GM12865 (cell line): Measurements from ENCODE around the gene TFCP2.

Experiments
- DNase-seq: peaks from one replicate; pipeline ENCODE4 v3.0.0; 2010; ENCODE audit warnings: low read depth
- H3K4me3 ChIP-seq: 2 replicates; pipeline ENCODE4 v1.5.1; 2011; ENCODE audit warnings: mild to moderate bottlenecking, low read depth, low read length, control low read depth
- CTCF ChIP-seq: IDR thresholded peaks from 2 replicates; pipeline ENCODE4 v1.5.1; 2011; ENCODE audit warnings: low read length, control low read depth, low read depth, inconsistent platforms; ENCODE audit not compliant: insufficient read depth; ENCODE audit errors: missing control alignments

TFCP2 gene

DNA sequence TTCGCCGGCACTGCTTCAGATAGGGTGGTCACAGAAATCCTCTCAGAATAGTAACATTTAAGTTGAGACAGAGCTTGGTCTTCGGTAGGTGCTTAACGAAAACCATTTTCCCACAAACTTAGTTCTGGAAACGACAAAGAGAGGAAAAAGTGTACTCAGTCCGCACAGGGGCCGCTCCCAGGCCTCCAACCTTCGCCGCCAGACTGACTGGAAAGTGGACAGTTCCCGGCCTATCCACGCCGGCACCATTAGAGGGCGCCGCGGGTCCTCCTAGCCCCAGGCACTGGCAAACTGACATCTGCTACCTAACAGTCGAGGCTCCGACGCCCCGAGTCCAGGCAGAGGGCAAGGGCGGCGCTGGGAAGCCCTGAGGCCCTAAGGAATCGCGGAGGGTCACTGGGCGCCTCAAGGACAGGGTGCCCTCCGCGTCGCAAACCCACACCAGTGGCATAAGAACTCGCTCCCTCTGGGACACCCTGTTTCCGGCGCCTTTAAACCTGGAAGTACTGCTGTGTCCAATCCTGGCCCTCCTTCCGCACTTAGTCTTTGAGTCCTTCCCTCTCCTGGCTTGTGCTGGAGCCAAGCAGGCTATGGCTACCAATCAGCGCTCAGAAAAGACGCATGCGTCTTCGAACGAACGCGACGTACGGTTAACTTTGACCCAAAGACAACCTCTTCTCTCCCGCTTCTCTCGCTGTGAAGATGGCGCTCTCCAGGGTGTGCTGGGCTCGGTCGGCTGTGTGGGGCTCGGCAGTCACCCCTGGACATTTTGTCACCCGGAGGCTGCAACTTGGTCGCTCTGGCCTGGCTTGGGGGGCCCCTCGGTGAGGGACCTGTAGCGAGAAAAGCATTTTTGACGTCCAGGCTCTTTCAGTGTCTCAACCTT is 125.0 kb downstream of the TFCP2 start, which contains the start of gene LETMD1:
Gene LETMD1 (plus strand): TSS at position 673 of the 886 bp plus-strand sequence. CDS start 30 bp downstream, at position 703.
- TF ChIP-seq CTCF = peak; percentile 92
- peak; percentile 99 for DNase-seq
- H3K4me3 ChIP-seq = peak within 1 kb of the TSS; percentile 94
